PC-9 (cell line): ENCODE results near the gene ANKRD44. TPM values are rescaled to one million over a fixed set of nuclear protein-coding genes. Genes with fewer than 3 reads are reported as not detected.

Source experiments
- BruUV-seq: library from RNA; stranded (reverse); fragments of 400-500 nt; replicated peaks from 2 replicates; lab custom pipeline; 2021; lab: Mats Ljungman, UMichigan
- CTCF ChIA-PET: fragments of 300-600 bp; sonication (Branson Sonifier 250); formaldehyde crosslinking; loops from one replicate; lab custom pipeline; 2022; ENCODE audit warnings: antibody characterized with exemption; lab: Charles Lee
- POLR2A ChIA-PET: fragments of 300-600 bp; sonication (Branson Sonifier 250); formaldehyde crosslinking; loops from one replicate; lab custom pipeline; 2022; ENCODE audit warnings: antibody characterized with exemption; ENCODE audit not compliant: unreplicated experiment; lab: Charles Lee
- DNase-seq, 2 experiments: peaks; one replicate each; pipeline versions ENCODE4 v3.0.0 to v3.0.0-alpha.2; 2015 to 2022; ENCODE audit warnings: mixed read lengths in 1 of 2
- H2AFZ ChIP-seq: fragments of 200-600 bp; sonication (generic); 2 replicates; pipeline ENCODE4 v1.8.1; 2017; ENCODE audit warnings: antibody characterized with exemption
- H3F3A ChIP-seq: fragments of 200-600 bp; sonication (generic); 2 replicates; pipeline ENCODE4 v1.8.1; 2017; ENCODE audit warnings: antibody characterized with exemption, mild to moderate bottlenecking, low read depth; ENCODE audit not compliant: insufficient read depth
- H3K27ac ChIP-seq: fragments of 200-600 bp; sonication (generic); 2 replicates; pipeline ENCODE4 v1.6.1; 2016; ENCODE audit warnings: mixed run types
- H3K27me3 ChIP-seq: fragments of 200-600 bp; sonication (generic); 2 replicates; pipeline ENCODE4 v1.6.1; 2016; ENCODE audit warnings: low read depth, mixed run types; ENCODE audit not compliant: insufficient read depth
- H3K36me3 ChIP-seq: fragments of 200-600 bp; sonication (generic); 2 replicates; pipeline ENCODE4 v1.6.1; 2016; ENCODE audit warnings: low read depth, mixed run types
- H3K4me1 ChIP-seq: fragments of 200-600 bp; sonication (generic); replicated peaks from 2 replicates; pipeline ENCODE4 v1.6.1; 2016; ENCODE audit warnings: mixed run types; ENCODE audit not compliant: insufficient read depth
- H3K4me2 ChIP-seq: fragments of 200-600 bp; sonication (generic); 2 replicates; pipeline ENCODE4 v1.6.1; 2017; ENCODE audit warnings: mixed run types
- H3K4me3 ChIP-seq: fragments of 200-600 bp; sonication (generic); 2 replicates; pipeline ENCODE4 v1.6.1; 2016; ENCODE audit warnings: mixed run types
- H3K79me2 ChIP-seq: fragments of 200-600 bp; sonication (generic); 2 replicates; pipeline ENCODE4 v1.6.1; 2017; ENCODE audit warnings: low read depth, mixed run types
- H3K9me2 ChIP-seq: fragments of 200-600 bp; sonication (generic); 2 replicates; pipeline ENCODE4 v1.8.1; 2017; ENCODE audit warnings: mild to moderate bottlenecking; ENCODE audit not compliant: insufficient read depth
- H3K9me3 ChIP-seq: fragments of 200-600 bp; sonication (generic); 2 replicates; pipeline ENCODE4 v1.8.1; 2016; ENCODE audit warnings: low read depth; ENCODE audit not compliant: insufficient read depth
- H4K20me1 ChIP-seq: fragments of 200-600 bp; sonication (generic); 2 replicates; pipeline ENCODE4 v1.8.1; 2017; ENCODE audit not compliant: insufficient read depth
- CTCF ChIP-seq: fragments of 200-600 bp; sonication (generic); conservative IDR thresholded peaks from 2 replicates; pipeline ENCODE4 v1.6.1; 2017; ENCODE audit warnings: mixed run types, antibody characterized with exemption, mild to moderate bottlenecking, moderate library complexity
- EZH2 ChIP-seq: fragments of 200-600 bp; sonication (generic); IDR thresholded peaks from 2 replicates; pipeline ENCODE4 v1.8.0; 2017; ENCODE audit warnings: antibody characterized with exemption, low read depth
- intact Hi-C: fragments of 100-400 bp; cut with micrococcal nuclease; formaldehyde crosslinking; loops from one replicate; pipeline ENCODE4 v1.10.0; 2022; ENCODE audit not compliant: unreplicated experiment
- total RNA-seq: library from RNA; stranded (reverse); gene quantifications from 2 replicates; pipeline ENCODE4 v1.2.3, GENCODE V29; 2021

ANKRD44 gene
- total RNA-seq, 1 experiment from 2014 or later = 3.4 TPM

- no peaks in the 10 kb centered on the region for H3K9me2 ChIP-seq
- H3K4me1 ChIP-seq = peaks cover 6% of the 10 kb centered on the region; the same call in 1 of the 2 replicates
- H2AFZ ChIP-seq = no peak overlapping the region
- no TSS peak for BruUV-seq
- TF ChIP-seq CTCF = no peak
- no peak overlapping the region for H3K27ac ChIP-seq
- H3K4me2 ChIP-seq = no peak overlapping the region
- no peaks in the 10 kb centered on the region for H3K9me3 ChIP-seq
- POLR2A ChIA-PET = no interaction called here
- H3K79me2 ChIP-seq = no peaks in the 10 kb centered on the region
- CTCF ChIA-PET = no interaction called here
- intact Hi-C loops = no loop called here
- no peaks in the 10 kb centered on the region for H4K20me1 ChIP-seq
- no peak for DNase-seq
- no peaks in the 10 kb centered on the region for H3F3A ChIP-seq
- H3K27me3 ChIP-seq = no peaks in the 10 kb centered on the region
- H3K36me3 ChIP-seq = no peaks in the 10 kb centered on the region
- no peak overlapping the region for H3K4me3 ChIP-seq
Measured at GRCh38 chr2:197081294-197081693, 229.3 kb downstream of the ANKRD44 start.

GRCh38 chr2:197080578-197081216 lies 229.9 kb downstream of the ANKRD44 start:
- Histone ChIP-seq H3F3A (no peaks in the 10 kb centered on the region), H4K20me1 (no peaks in the 10 kb centered on the region), H3K79me2 (no peaks in the 10 kb centered on the region), H3K9me2 (no peaks in the 10 kb centered on the region), H3K4me2 (no peak overlapping the region), H3K27me3 (no peaks in the 10 kb centered on the region), H3K4me1 (peaks cover 6% of the 10 kb centered on the region; the same call in 1 of the 2 replicates), H3K4me3 (no peak overlapping the region), H3K36me3 (no peaks in the 10 kb centered on the region), H3K9me3 (no peaks in the 10 kb centered on the region), H2AFZ (no peak overlapping the region), H3K27ac (no peak overlapping the region)
- no TSS peak for BruUV-seq
- TF ChIP-seq EZH2 = no peak
- no peak for TF ChIP-seq CTCF
- ChIA-PET POLR2A (no interaction called here), CTCF (no interaction called here)
- intact Hi-C loops = no loop called here
- no peak for DNase-seq

GRCh38 chr2:197079832-197080555 lies 230.6 kb downstream of the ANKRD44 start:
- ChIA-PET CTCF (no interaction called here), POLR2A (no interaction called here)
- Histone ChIP-seq H3K27me3 (no peaks in the 10 kb centered on the region), H3K36me3 (no peaks in the 10 kb centered on the region), H3K9me2 (no peaks in the 10 kb centered on the region), H3K79me2 (no peaks in the 10 kb centered on the region), H3K27ac (no peak overlapping the region), H3K4me2 (no peak overlapping the region), H3K4me1 (peaks cover 6% of the 10 kb centered on the region; the same call in 1 of the 2 replicates), H3F3A (no peaks in the 10 kb centered on the region), H2AFZ (no peak overlapping the region), H3K4me3 (no peak overlapping the region), H3K9me3 (no peaks in the 10 kb centered on the region), H4K20me1 (no peaks in the 10 kb centered on the region)
- TF ChIP-seq CTCF = no peak
- no peak for TF ChIP-seq EZH2
- no TSS peak for BruUV-seq
- peak in 1 of 2 experiments; percentile 43 for DNase-seq
- intact Hi-C loops = no loop called here
